ENCODE results near the gene CMYA5.

DNA sequence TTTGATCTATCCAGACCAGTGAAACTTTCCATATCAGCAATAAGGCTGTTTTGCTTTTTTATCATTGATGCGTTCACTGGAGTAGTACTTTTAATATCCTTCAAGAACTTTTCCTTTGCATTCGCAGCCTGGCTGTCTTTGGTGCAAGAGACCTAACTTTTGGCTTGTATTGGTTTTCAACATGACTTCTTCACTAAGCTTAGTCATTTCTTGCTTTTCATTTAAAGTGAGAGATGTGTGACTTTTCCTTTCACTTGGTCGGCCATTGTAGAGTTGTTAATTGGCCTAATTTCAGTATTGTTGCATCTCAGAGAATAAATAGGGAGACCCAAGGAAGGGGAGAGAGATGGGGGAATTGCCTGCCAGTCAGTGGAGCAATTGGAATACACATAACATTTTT lies 26.4 kb upstream of the CMYA5 start:
- TF ChIP-seq CTCF (IDR thresholded peaks at IDR 0.05) (no peak), POLR2AphosphoS5 (IDR thresholded peaks at IDR 0.05) (no peak), POLR2A (IDR thresholded peaks at IDR 0.05) (no peak)
